H9 (cell line): Measurements from ENCODE around the gene MRGPRF. TPM values are rescaled to one million over a fixed set of nuclear protein-coding genes. Genes with fewer than 3 reads are reported as not detected.

ENCODE experiments used
- DNase-seq: peaks from one replicate; pipeline ENCODE4 v3.0.0-alpha.2; 2017
- H2AFZ ChIP-seq: one replicate; pipeline ENCODE4 v1.6.1; 2013; ENCODE audit warnings: mild to moderate bottlenecking, low read length, control low read depth, moderate library complexity
- H2AK5ac ChIP-seq: 2 replicates; pipeline ENCODE4 v1.6.1; 2013; ENCODE audit warnings: low read length, control low read depth, mixed read lengths; ENCODE audit not compliant: insufficient read length
- H2BK120ac ChIP-seq: one replicate; pipeline ENCODE4 v1.6.1; 2013; ENCODE audit warnings: low read depth, mild to moderate bottlenecking, low read length, control low read depth, inconsistent platforms; ENCODE audit not compliant: poor library complexity, severe bottlenecking
- H2BK12ac ChIP-seq: 2 replicates; pipeline ENCODE4 v1.6.1; 2013; ENCODE audit warnings: low read length, control low read depth, mixed read lengths, low read depth; ENCODE audit not compliant: insufficient read length
- H2BK15ac ChIP-seq: 2 replicates; pipeline ENCODE4 v1.6.1; 2013; ENCODE audit warnings: low read depth, low read length, control low read depth
- H2BK20ac ChIP-seq: one replicate; pipeline ENCODE4 v1.6.1; 2013; ENCODE audit warnings: low read depth, mild to moderate bottlenecking, low read length, control low read depth, inconsistent platforms; ENCODE audit not compliant: poor library complexity, severe bottlenecking
- H2BK5ac ChIP-seq: 2 replicates; pipeline ENCODE4 v1.6.1; 2013; ENCODE audit warnings: low read length, control low read depth, mixed read lengths; ENCODE audit not compliant: insufficient read length
- H3K14ac ChIP-seq: 2 replicates; pipeline ENCODE4 v1.6.1; 2013; ENCODE audit warnings: low read length, control low read depth; ENCODE audit not compliant: insufficient read depth
- H3K18ac ChIP-seq: 2 replicates; pipeline ENCODE4 v1.6.1; 2013; ENCODE audit warnings: low read depth, mild to moderate bottlenecking, mixed read lengths, low read length, control low read depth; ENCODE audit not compliant: insufficient read length
- H3K23ac ChIP-seq: 2 replicates; pipeline ENCODE4 v1.6.1; 2013; ENCODE audit warnings: low read length, control low read depth, mixed read lengths, low read depth; ENCODE audit not compliant: insufficient read length
- H3K23me2 ChIP-seq: 2 replicates; pipeline ENCODE4 v1.6.1; 2013; ENCODE audit warnings: low read depth, mild to moderate bottlenecking, mixed read lengths, low read length, control low read depth; ENCODE audit not compliant: insufficient read length, poor library complexity, severe bottlenecking
- H3K27ac ChIP-seq: 2 replicates; pipeline ENCODE4 v1.5.1; 2013; ENCODE audit warnings: low read length, control low read depth, mixed read lengths, low read depth; ENCODE audit not compliant: insufficient read length
- H3K27me3 ChIP-seq: 2 replicates; pipeline ENCODE4 v1.6.1; 2013; ENCODE audit warnings: low read length, control low read depth, inconsistent platforms; ENCODE audit not compliant: insufficient read depth
- H3K4ac ChIP-seq: 2 replicates; pipeline ENCODE4 v1.6.1; 2013; ENCODE audit warnings: low read depth, mild to moderate bottlenecking, control low read depth, inconsistent platforms, low read length, moderate library complexity
- H3K4me1 ChIP-seq: 2 replicates; pipeline ENCODE4 v1.6.1; 2013; ENCODE audit warnings: low read length, control low read depth, inconsistent platforms; ENCODE audit not compliant: insufficient read depth
- H3K4me2 ChIP-seq: 2 replicates; pipeline ENCODE4 v1.6.1; 2013; ENCODE audit warnings: low read length, control low read depth, mixed read lengths; ENCODE audit not compliant: insufficient read length, insufficient read depth
- H3K56ac ChIP-seq: 2 replicates; pipeline ENCODE4 v1.6.1; 2013; ENCODE audit warnings: low read depth, mild to moderate bottlenecking, mixed read lengths, low read length, control low read depth; ENCODE audit not compliant: insufficient read length
- H3K79me1 ChIP-seq: 2 replicates; pipeline ENCODE4 v1.6.1; 2013; ENCODE audit warnings: low read depth, mild to moderate bottlenecking, moderate library complexity, low read length, control low read depth, inconsistent platforms; ENCODE audit not compliant: insufficient read depth, poor library complexity, severe bottlenecking
- H3K79me2 ChIP-seq: 2 replicates; pipeline ENCODE4 v1.6.1; 2013; ENCODE audit warnings: low read length, control low read depth, inconsistent platforms; ENCODE audit not compliant: insufficient read depth
- H3K9ac ChIP-seq: 2 replicates; pipeline ENCODE4 v1.6.1; 2013; ENCODE audit warnings: low read length, control low read depth, mixed read lengths; ENCODE audit not compliant: insufficient read length; ENCODE audit errors: extremely low read depth
- H3K9me3 ChIP-seq: one replicate; pipeline ENCODE4 v1.6.1; 2013; ENCODE audit warnings: low read depth, low read length, inconsistent platforms; ENCODE audit not compliant: control insufficient read depth
- H3T11ph ChIP-seq: one replicate; pipeline ENCODE4 v1.6.1; 2013; ENCODE audit warnings: mild to moderate bottlenecking, low read length, control low read depth, inconsistent platforms
- H4K20me1 ChIP-seq: one replicate; pipeline ENCODE4 v1.6.1; 2013; ENCODE audit not compliant: control insufficient read depth, insufficient read length, insufficient read depth
- H4K5ac ChIP-seq: 2 replicates; pipeline ENCODE4 v1.6.1; 2013; ENCODE audit warnings: low read depth, mild to moderate bottlenecking, mixed read lengths, low read length, control low read depth; ENCODE audit not compliant: insufficient read length
- H4K8ac ChIP-seq: replicated peaks from 2 replicates; pipeline ENCODE4 v1.6.1; 2013; ENCODE audit warnings: low read length, control low read depth, mixed read lengths, low read depth; ENCODE audit not compliant: insufficient read length
- H4K91ac ChIP-seq: 2 replicates; pipeline ENCODE4 v1.6.1; 2013; ENCODE audit warnings: low read depth, mild to moderate bottlenecking, moderate library complexity, mixed read lengths, low read length, control low read depth; ENCODE audit not compliant: insufficient read length
- H3K27ac Mint-ChIP-seq, 3 experiments: 2 replicates in 2 of 3; 3 replicates in 1 of 3; pipeline ENCODE4 v1.8.0; 2020 to 2021; ENCODE audit warnings: mixed read lengths in 3 of 3, mild to moderate bottlenecking in 1 of 3, moderate library complexity in 1 of 3
- H3K27me3 Mint-ChIP-seq: 2 replicates; pipeline ENCODE4 v1.8.0; 2021; ENCODE audit warnings: low read depth, mild to moderate bottlenecking, moderate library complexity, mixed read lengths
- H3K36me3 Mint-ChIP-seq, 3 experiments: 2 replicates in 2 of 3; 3 replicates in 1 of 3; pipeline ENCODE4 v1.8.0; 2020 to 2021; ENCODE audit warnings: low read depth in 3 of 3, mixed read lengths in 3 of 3; ENCODE audit not compliant: insufficient read depth in 1 of 3
- H3K4me1 Mint-ChIP-seq, 2 experiments: 2 replicates each; pipeline ENCODE4 v1.8.0; 2020; ENCODE audit warnings: mixed read lengths in 2 of 2
- H3K4me3 Mint-ChIP-seq, 2 experiments: 2 replicates in 1 of 2; 3 replicates in 1 of 2; pipeline ENCODE4 v1.8.0; 2020 to 2021; ENCODE audit warnings: mild to moderate bottlenecking in 2 of 2, mixed read lengths in 2 of 2, moderate library complexity in 1 of 2
- H3K9me3 Mint-ChIP-seq, 2 experiments: 2 replicates in 1 of 2; 3 replicates in 1 of 2; pipeline ENCODE4 v1.8.0; 2020; ENCODE audit warnings: mild to moderate bottlenecking in 2 of 2, mixed read lengths in 2 of 2, moderate library complexity in 1 of 2
- WGBS: extraction: QIAGEN DNeasy Blood & Tissue Kit; methylation state at CpG from one replicate; pipeline ENCODE4 v1.1.7; 2013; ENCODE audit warnings: missing lambda C conversion rate, low lambda C conversion rate, mixed read lengths; ENCODE audit not compliant: insufficient read length; ENCODE audit errors: extremely low coverage; 5-methylcytosine and 5-hydroxymethylcytosine counted together
- total RNA-seq: library from RNA; stranded (reverse); gene quantifications from 2 replicates; pipeline ENCODE4 v1.2.1, GENCODE V29; 2021
- TF ChIP-seq, protein P1 (sequence below): fragments of 200-600 bp; sonication (generic); conservative IDR thresholded peaks from 3 replicates; pipeline ENCODE4 v1.8.0; 2021; ENCODE audit warnings: antibody characterized with exemption, mild to moderate bottlenecking

MRGPRF gene
- total RNA-seq, 1 experiment from 2014 or later, result 4.0 TPM

DNA sequence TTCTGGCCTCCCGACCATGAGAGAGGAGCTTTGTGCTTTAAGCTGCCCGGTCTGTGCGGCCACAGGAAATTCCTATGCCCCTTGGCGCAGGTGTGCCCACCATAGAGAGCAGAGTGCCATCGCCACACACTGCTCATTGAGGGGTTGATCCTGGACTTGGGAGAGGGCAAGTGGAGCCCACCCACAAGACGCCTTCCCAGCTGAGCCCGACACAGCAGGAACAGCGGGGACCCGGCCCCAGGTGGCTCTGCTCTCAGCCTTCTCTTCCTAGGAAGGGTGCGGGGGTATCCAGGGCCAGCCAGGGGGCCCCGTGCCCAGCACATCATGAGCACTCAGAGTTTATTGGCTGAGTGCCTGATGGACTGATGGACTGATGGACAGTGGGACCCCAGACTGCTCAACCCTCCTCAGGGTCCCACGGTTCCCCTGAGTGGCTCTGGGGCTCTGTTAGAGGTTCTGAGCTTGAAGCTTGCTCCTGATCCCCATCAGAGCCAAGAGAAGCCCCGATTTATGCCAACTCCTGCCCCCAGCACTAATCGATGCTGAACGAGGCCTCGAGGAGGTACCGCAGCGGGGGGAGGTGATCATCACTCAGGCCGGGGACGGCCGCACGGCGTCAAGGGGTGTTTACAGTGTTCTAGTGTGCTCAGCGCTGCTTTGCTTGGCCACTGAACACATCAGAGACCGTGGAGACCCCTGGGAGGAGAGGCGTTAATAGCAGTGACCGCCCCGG, 18.7 kb downstream of the MRGPRF start:
- no peak for DNase-seq
- WGBS, result no CpG with 5 or more reads among the region's 28 CpGs
- Histone ChIP-seq H4K91ac (no peak overlapping the region), H3K9me3 (no peaks in the 10 kb centered on the region), H2BK15ac (no peak overlapping the region), H3K56ac (no peak overlapping the region), H3K4me1 (no peaks in the 10 kb centered on the region), H3K14ac (no peak overlapping the region), H4K20me1 (no peaks in the 10 kb centered on the region), H2BK12ac (no peak overlapping the region), H2AK5ac (no peak overlapping the region), H2BK120ac (no peak overlapping the region), H3K27me3 (no peaks in the 10 kb centered on the region), H4K5ac (no peak overlapping the region), H3K79me1 (no peaks in the 10 kb centered on the region), H3K4me2 (no peak overlapping the region), H3K23me2 (no peaks in the 10 kb centered on the region), H3K27ac (no peak overlapping the region), H2AFZ (no peak overlapping the region), H3K4ac (no peak overlapping the region), H3K79me2 (no peaks in the 10 kb centered on the region), H2BK5ac (no peak overlapping the region), H2BK20ac (no peak overlapping the region), H3T11ph (no peak overlapping the region), H4K8ac (no peak overlapping the region), H3K18ac (no peak overlapping the region), H3K9ac (no peak overlapping the region), H3K23ac (no peak overlapping the region)
- H3K4me3 Mint-ChIP-seq, result no peak overlapping the region
- H3K27ac Mint-ChIP-seq, result no peak overlapping the region
- peaks cover 5 to 14% of the 10 kb centered on the region in 2 experiments for H3K4me1 Mint-ChIP-seq
- TF ChIP-seq, protein P1, sequence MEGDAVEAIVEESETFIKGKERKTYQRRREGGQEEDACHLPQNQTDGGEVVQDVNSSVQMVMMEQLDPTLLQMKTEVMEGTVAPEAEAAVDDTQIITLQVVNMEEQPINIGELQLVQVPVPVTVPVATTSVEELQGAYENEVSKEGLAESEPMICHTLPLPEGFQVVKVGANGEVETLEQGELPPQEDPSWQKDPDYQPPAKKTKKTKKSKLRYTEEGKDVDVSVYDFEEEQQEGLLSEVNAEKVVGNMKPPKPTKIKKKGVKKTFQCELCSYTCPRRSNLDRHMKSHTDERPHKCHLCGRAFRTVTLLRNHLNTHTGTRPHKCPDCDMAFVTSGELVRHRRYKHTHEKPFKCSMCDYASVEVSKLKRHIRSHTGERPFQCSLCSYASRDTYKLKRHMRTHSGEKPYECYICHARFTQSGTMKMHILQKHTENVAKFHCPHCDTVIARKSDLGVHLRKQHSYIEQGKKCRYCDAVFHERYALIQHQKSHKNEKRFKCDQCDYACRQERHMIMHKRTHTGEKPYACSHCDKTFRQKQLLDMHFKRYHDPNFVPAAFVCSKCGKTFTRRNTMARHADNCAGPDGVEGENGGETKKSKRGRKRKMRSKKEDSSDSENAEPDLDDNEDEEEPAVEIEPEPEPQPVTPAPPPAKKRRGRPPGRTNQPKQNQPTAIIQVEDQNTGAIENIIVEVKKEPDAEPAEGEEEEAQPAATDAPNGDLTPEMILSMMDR, result no peak
- H3K27me3 Mint-ChIP-seq, result no peaks in the 10 kb centered on the region; the same call in 1 of the 2 replicates
- H3K36me3 Mint-ChIP-seq, result no peaks in the 10 kb centered on the region
- no peaks in the 10 kb centered on the region for H3K9me3 Mint-ChIP-seq
